Measurements from ENCODE around the gene ITGB7. TPM values are rescaled to one million over a fixed set of nuclear protein-coding genes. Genes with fewer than 3 reads are reported as not detected.
"Not testable (repeated sequence)": the region's sequence is repeated elsewhere in the genome, so short reads cannot be mapped to it uniquely, and the experiment has no call there.

The ITGB7 gene
- total and polyA plus RNA-seq, 2 donors = 1.6 to 1.7 TPM

GRCh38 chr12:53205747-53206419, 1.2 kb downstream of the ITGB7 start:
- WGBS = 55% methylated on average over 7 of the region's 7 CpGs
- Histone ChIP-seq H3K4me3 (ENCODE audit: low read depth, low read length) (no peak overlapping the region), H3K4me1 (ENCODE audit: insufficient read depth) (peaks cover 2% of the 10 kb centered on the region), H3K36me3 (ENCODE audit: insufficient read depth) (no peaks in the 10 kb centered on the region), H3K27ac (ENCODE audit: low read depth) (no peak overlapping the region)
- no peak for DNase-seq (ENCODE audit: extremely low spot score)

GRCh38 chr12:53204351-53204750, 2.7 kb downstream of the ITGB7 start:
- DNase-seq (ENCODE audit: extremely low spot score) = no peak
- no peak overlapping the region for H3K27ac ChIP-seq (ENCODE audit: low read depth)
- peaks cover 2% of the 10 kb centered on the region for H3K4me1 ChIP-seq (ENCODE audit: insufficient read depth)
- no peak overlapping the region for H3K4me3 ChIP-seq (ENCODE audit: low read depth, low read length)
- no peaks in the 10 kb centered on the region for H3K36me3 ChIP-seq (ENCODE audit: insufficient read depth)
- 83% methylated on average over 1 of the region's 1 CpG for WGBS

- not testable (repeated sequence) for DNase-seq (ENCODE audit: extremely low spot score)
Measured at GRCh38 chr12:53202316-53202715, 4.7 kb downstream of the ITGB7 start.

GRCh38 chr12:53201639-53202038, 5.4 kb downstream of the ITGB7 start:
- WGBS = 86% methylated on average over 4 of the region's 4 CpGs
- Histone ChIP-seq H3K27ac (ENCODE audit: low read depth) (no peak overlapping the region), H3K4me1 (ENCODE audit: insufficient read depth) (peaks cover 2% of the 10 kb centered on the region), H3K36me3 (ENCODE audit: insufficient read depth) (no peaks in the 10 kb centered on the region), H3K4me3 (ENCODE audit: low read depth, low read length) (no peak overlapping the region)
- DNase-seq (ENCODE audit: extremely low spot score) = no peak

More at GRCh38 chr12:53202316-53202715, 4.7 kb downstream of the ITGB7 start:
- 91% methylated on average over 7 of the region's 7 CpGs for WGBS
- H3K27ac ChIP-seq (ENCODE audit: low read depth); H3K4me3 ChIP-seq (ENCODE audit: low read depth, low read length); H3K4me1 ChIP-seq (ENCODE audit: insufficient read depth); H3K36me3 ChIP-seq (ENCODE audit: insufficient read depth): not testable (repeated sequence)

GRCh38 chr12:53201177-53201541, 5.9 kb downstream of the ITGB7 start:
- WGBS = 52% methylated on average over 1 of the region's 1 CpG
- H3K27ac ChIP-seq (ENCODE audit: low read depth) = no peak overlapping the region
- H3K4me1 ChIP-seq (ENCODE audit: insufficient read depth) = peaks cover 2% of the 10 kb centered on the region
- H3K36me3 ChIP-seq (ENCODE audit: insufficient read depth) = no peaks in the 10 kb centered on the region
- H3K4me3 ChIP-seq (ENCODE audit: low read depth, low read length) = no peak overlapping the region
- DNase-seq (ENCODE audit: extremely low spot score) = no peak

GRCh38 chr12:53200458-53201176, 6.4 kb downstream of the ITGB7 start:
- 74% methylated on average over 10 of the region's 10 CpGs for WGBS
- no peak for DNase-seq (ENCODE audit: extremely low spot score)
- peaks cover 2% of the 10 kb centered on the region for H3K4me1 ChIP-seq (ENCODE audit: insufficient read depth)
- H3K36me3 ChIP-seq (ENCODE audit: insufficient read depth) = no peaks in the 10 kb centered on the region
- H3K27ac ChIP-seq (ENCODE audit: low read depth) = no peak overlapping the region
- no peak overlapping the region for H3K4me3 ChIP-seq (ENCODE audit: low read depth, low read length)

- Histone ChIP-seq H3K4me1 (ENCODE audit: insufficient read depth) (peaks cover 2% of the 10 kb centered on the region), H3K27ac (ENCODE audit: low read depth) (no peak overlapping the region), H3K4me3 (ENCODE audit: low read depth, low read length) (no peak overlapping the region), H3K36me3 (ENCODE audit: insufficient read depth) (no peaks in the 10 kb centered on the region)
- 97% methylated on average over 2 of the region's 2 CpGs for WGBS
- no peak for DNase-seq (ENCODE audit: extremely low spot score)
Measured at GRCh38 chr12:53200107-53200457, 7.0 kb downstream of the ITGB7 start.

GRCh38 chr12:53199700-53200099, 7.4 kb downstream of the ITGB7 start:
- DNase-seq (ENCODE audit: extremely low spot score) = no peak
- WGBS = 95% methylated on average over 3 of the region's 3 CpGs
- Histone ChIP-seq H3K4me3 (ENCODE audit: low read depth, low read length) (no peak overlapping the region), H3K36me3 (ENCODE audit: insufficient read depth) (no peaks in the 10 kb centered on the region), H3K27ac (ENCODE audit: low read depth) (no peak overlapping the region), H3K4me1 (ENCODE audit: insufficient read depth) (peaks cover 2% of the 10 kb centered on the region)

GRCh38 chr12:53198486-53199110, 8.5 kb downstream of the ITGB7 start:
- H3K4me3 ChIP-seq (ENCODE audit: low read depth, low read length) = no peak overlapping the region
- WGBS = 85% methylated on average over 5 of the region's 5 CpGs
- H3K4me1 ChIP-seq (ENCODE audit: insufficient read depth) = peaks cover 2% of the 10 kb centered on the region
- H3K27ac ChIP-seq (ENCODE audit: low read depth) = no peak overlapping the region
- no peaks in the 10 kb centered on the region for H3K36me3 ChIP-seq (ENCODE audit: insufficient read depth)
- no peak for DNase-seq (ENCODE audit: extremely low spot score)

- WGBS = 76% methylated on average over 19 of the region's 19 CpGs
- Histone ChIP-seq H3K4me1 (ENCODE audit: insufficient read depth) (peaks cover 2% of the 10 kb centered on the region), H3K4me3 (ENCODE audit: low read depth, low read length) (no peak overlapping the region), H3K36me3 (ENCODE audit: insufficient read depth) (no peaks in the 10 kb centered on the region), H3K27ac (ENCODE audit: low read depth) (no peak overlapping the region)
- no peak for DNase-seq (ENCODE audit: extremely low spot score)
Measured at GRCh38 chr12:53197011-53197640, 9.9 kb downstream of the ITGB7 start.

- no peak overlapping the region for H3K4me3 ChIP-seq (ENCODE audit: low read depth, low read length)
- no peaks in the 10 kb centered on the region for H3K36me3 ChIP-seq (ENCODE audit: insufficient read depth)
- WGBS = 82% methylated on average over 14 of the region's 14 CpGs
- H3K27ac ChIP-seq (ENCODE audit: low read depth) = no peak overlapping the region
- DNase-seq (ENCODE audit: extremely low spot score) = no peak
- H3K4me1 ChIP-seq (ENCODE audit: insufficient read depth) = peaks cover 2% of the 10 kb centered on the region
Measured at GRCh38 chr12:53196486-53196885, 10.6 kb downstream of the ITGB7 start.

- Histone ChIP-seq H3K4me3 (ENCODE audit: low read depth, low read length) (no peak overlapping the region), H3K27ac (ENCODE audit: low read depth) (no peak overlapping the region), H3K4me1 (ENCODE audit: insufficient read depth) (no peaks in the 10 kb centered on the region), H3K36me3 (ENCODE audit: insufficient read depth) (no peaks in the 10 kb centered on the region)
- 83% methylated on average over 10 of the region's 10 CpGs for WGBS
- no peak for DNase-seq (ENCODE audit: extremely low spot score)
Measured at GRCh38 chr12:53195516-53196420, 11.3 kb downstream of the ITGB7 start.

- no peak overlapping the region for H3K4me3 ChIP-seq (ENCODE audit: low read depth, low read length)
- H3K27ac ChIP-seq (ENCODE audit: low read depth) = no peak overlapping the region
- no peaks in the 10 kb centered on the region for H3K4me1 ChIP-seq (ENCODE audit: insufficient read depth)
- 95% methylated on average over 1 of the region's 1 CpG for WGBS
- no peak for DNase-seq (ENCODE audit: extremely low spot score)
- no peaks in the 10 kb centered on the region for H3K36me3 ChIP-seq (ENCODE audit: insufficient read depth)
Measured at GRCh38 chr12:53194973-53195372, 12.1 kb downstream of the ITGB7 start.
